ENCODE results near the gene SLC50A1.

Gene SLC50A1

GRCh38 chr1:155172732-155173477, 37.3 kb downstream of the SLC50A1 start, which contains the start of gene KRTCAP2:
Gene KRTCAP2, minus strand, starts transcription at chr1:155173304. Its CDS starts 80 bp downstream, at chr1:155173224.
- peak; percentile 98 for DNase-seq

GRCh38 chr1:155173478-155174323, 38.0 kb downstream of the SLC50A1 start, which contains the start of gene TRIM46:
Gene TRIM46, plus strand, starts transcription at chr1:155173849. Its CDS starts 118 bp downstream, at chr1:155173967.
- peak; percentile 79 for DNase-seq

GRCh38 chr1:155174324-155175280, 39.0 kb downstream of the SLC50A1 start:
- DNase-seq: peak; percentile 76

- DNase-seq: no peak
Measured at GRCh38 chr1:155175281-155175926, 39.8 kb downstream of the SLC50A1 start.

GRCh38 chr1:155175927-155176371, 40.3 kb downstream of the SLC50A1 start:
- no peak for DNase-seq

GRCh38 chr1:155176544-155177071, 41.0 kb downstream of the SLC50A1 start:
- DNase-seq: peak; percentile 69

- no peak for DNase-seq
Measured at GRCh38 chr1:155177192-155177917, 41.7 kb downstream of the SLC50A1 start.

GRCh38 chr1:155177918-155178281, 42.2 kb downstream of the SLC50A1 start:
- DNase-seq: no peak

GRCh38 chr1:155178441-155179111, 42.9 kb downstream of the SLC50A1 start:
- no peak for DNase-seq

- no peak for DNase-seq
Measured at GRCh38 chr1:155179112-155180031, 43.7 kb downstream of the SLC50A1 start.

- no peak for DNase-seq
Measured at GRCh38 chr1:155181371-155182051, 45.9 kb downstream of the SLC50A1 start.

GRCh38 chr1:155182052-155182550, 46.4 kb downstream of the SLC50A1 start:
- no peak for DNase-seq

- no peak for DNase-seq
Measured at GRCh38 chr1:155183775-155184221, 48.1 kb downstream of the SLC50A1 start.

- DNase-seq: no peak
Measured at GRCh38 chr1:155184351-155184811, 48.7 kb downstream of the SLC50A1 start.

- DNase-seq: no peak
Measured at GRCh38 chr1:155184835-155185782, 49.5 kb downstream of the SLC50A1 start.

- DNase-seq: no peak
Measured at GRCh38 chr1:155185783-155186066, 50.1 kb downstream of the SLC50A1 start.

- DNase-seq: no peak
Measured at GRCh38 chr1:155186067-155186793, 50.6 kb downstream of the SLC50A1 start.

All from NCI-H1092 (cell line).